K562 (cell line): ENCODE results near the gene FBXO28. TPM values are rescaled to one million over a fixed set of nuclear protein-coding genes. Genes with fewer than 3 reads are reported as not detected.

Experiments
- BACH1 ChIP-seq: fragments of 200-800 bp; sonication (Bioruptor generic); IDR thresholded peaks from 2 replicates; pipeline ENCODE4 v1.6.1; 2016; ENCODE audit warnings: missing genetic modification characterization, missing compliant biosample characterization
- CHCHD3 ChIP-seq: fragments of 250-450 bp; sonication (Bioruptor Pico); IDR thresholded peaks from 2 replicates; pipeline ENCODE4 v2.1.2; 2022; ENCODE audit warnings: mild to moderate bottlenecking
- CREBBP ChIP-seq: IDR thresholded peaks from one replicate; pipeline ENCODE4 v1.6.1; 2012; ENCODE audit warnings: low read depth, mild to moderate bottlenecking, control low read depth, inconsistent platforms, low read length
- CTBP1 ChIP-seq: fragments of 450-650 bp; IDR thresholded peaks from 2 replicates; pipeline ENCODE4 v1.6.1; 2016; ENCODE audit warnings: borderline replicate concordance
- FOXJ2 ChIP-seq: fragments of 200-800 bp; sonication (Bioruptor generic); IDR thresholded peaks from 2 replicates; pipeline ENCODE4 v1.6.1; 2016; ENCODE audit warnings: missing genetic modification characterization, missing compliant biosample characterization
- FOXK1 ChIP-seq: sonication (generic); formaldehyde crosslinking; IDR thresholded peaks from 2 replicates; pipeline ENCODE4 v1.8.0; 2022; ENCODE audit warnings: missing genetic modification reagents, mild to moderate bottlenecking, borderline replicate concordance
- KLF10 ChIP-seq: fragments of 250-450 bp; sonication (Bioruptor Pico); IDR thresholded peaks from 2 replicates; pipeline ENCODE4 v1.6.1; 2021; ENCODE audit warnings: matching md5 sums
- MAFG ChIP-seq: fragments of 450-650 bp; conservative IDR thresholded peaks from 2 replicates; pipeline ENCODE4 v1.6.1; 2016; ENCODE audit warnings: missing genetic modification characterization, missing compliant biosample characterization
- MCM2 ChIP-seq: fragments of 450-650 bp; IDR thresholded peaks from 2 replicates; pipeline ENCODE4 v1.6.1; 2017; ENCODE audit warnings: low read depth, mild to moderate bottlenecking
- MCM3 ChIP-seq: fragments of 450-650 bp; IDR thresholded peaks from 2 replicates; pipeline ENCODE4 v1.6.1; 2016
- POLR2G ChIP-seq: fragments of 200-400 bp; formaldehyde crosslinking; IDR thresholded peaks from 2 replicates; pipeline ENCODE4 v1.6.1; 2017; ENCODE audit warnings: low read depth, mild to moderate bottlenecking, antibody characterized with exemption, low read length, moderate library complexity
- ZBTB17 ChIP-seq: fragments of 450-650 bp; formaldehyde crosslinking; IDR thresholded peaks from 2 replicates; pipeline ENCODE4 v1.4.0; 2020; ENCODE audit warnings: mild to moderate bottlenecking
- ZEB2 ChIP-seq: fragments of 450-650 bp; IDR thresholded peaks from 2 replicates; pipeline ENCODE4 v1.6.1; 2016
- ZNF212 ChIP-seq: fragments of 450-650 bp; formaldehyde crosslinking; IDR thresholded peaks from 2 replicates; pipeline ENCODE4 v1.4.0; 2020; ENCODE audit warnings: mild to moderate bottlenecking
- ZNF232 ChIP-seq: sonication (generic); formaldehyde crosslinking; IDR thresholded peaks from 2 replicates; pipeline ENCODE4 v1.8.0; 2022; ENCODE audit warnings: mild to moderate bottlenecking, missing genetic modification reagents
- ZZZ3 ChIP-seq: fragments of 450-650 bp; IDR thresholded peaks from 2 replicates; pipeline ENCODE4 v1.6.1; 2016; ENCODE audit warnings: antibody characterized with exemption, mild to moderate bottlenecking, moderate library complexity
- polyA plus RNA-seq, 8 experiments: library from polyadenylated mRNA; depleted of rRNA in 4 of 8; stranded (reverse) in 5 of 8; unstranded in 3 of 8; fragments of >200 nt; fragmentation: Nextera tagmentation in 2 of 8; fragmentation: Illumina TruSeq in 1 of 8; extraction: Ambion mirVana in 2 of 8; extraction: Trizol in 1 of 8; gene quantifications; 2 replicates each; pipeline versions ENCODE4 v1.2.1 to v1.2.3, GENCODE V29; 2011 to 2014; ENCODE audit warnings: inconsistent platforms in 1 of 8, missing spikeins in 1 of 8
- total RNA-seq, 7 experiments: library from RNA; depleted of rRNA in 6 of 7; stranded (reverse); fragments of >200 nt in 6 of 7; fragmentation: Illumina TruSeq in 2 of 7; extraction: Trizol in 2 of 7; gene quantifications; 2 replicates each; pipeline versions ENCODE4 v1.2.1 to v1.2.3, GENCODE V29; 2011 to 2021; ENCODE audit warnings: low replicate concordance in 1 of 7
- TF ChIP-seq, protein P1 (sequence below): fragments of 450-650 bp; formaldehyde crosslinking; conservative IDR thresholded peaks from 2 replicates; pipeline ENCODE4 v1.4.0; 2022; ENCODE audit warnings: mild to moderate bottlenecking, missing genetic modification characterization
- TF ChIP-seq, protein P2 (sequence below): fragments of 250-450 bp; sonication (Bioruptor Pico); IDR thresholded peaks from 2 replicates; pipeline ENCODE4 v1.4.0; 2020; ENCODE audit warnings: mild to moderate bottlenecking, moderate library complexity
- TF ChIP-seq, protein P3 (sequence below), 2 experiments: IDR thresholded peaks; 2 replicates each; pipeline ENCODE4 v1.6.1; 2011; ENCODE audit warnings: borderline replicate concordance in 1 of 2, control low read depth in 1 of 2, low read depth in 1 of 2, low read length in 1 of 2, mild to moderate bottlenecking in 1 of 2, mixed read lengths in 1 of 2, moderate library complexity in 1 of 2; ENCODE audit not compliant: insufficient read depth in 1 of 2, insufficient read length in 1 of 2, poor library complexity in 1 of 2, severe bottlenecking in 1 of 2; ENCODE audit errors: extremely low read depth in 1 of 2
- TF ChIP-seq, protein P4 (sequence below): fragments of 200-800 bp; sonication (Bioruptor generic); IDR thresholded peaks from 2 replicates; pipeline ENCODE4 v1.6.1; 2017; ENCODE audit warnings: missing genetic modification characterization, missing compliant biosample characterization

The FBXO28 gene
- total and polyA plus RNA-seq, 9 of the 15 experiments (the other 6 are each of a cell fraction or from before 2014, with no cell fraction given), result 4.1 to 34.8 (median 25.3) TPM

DNA sequence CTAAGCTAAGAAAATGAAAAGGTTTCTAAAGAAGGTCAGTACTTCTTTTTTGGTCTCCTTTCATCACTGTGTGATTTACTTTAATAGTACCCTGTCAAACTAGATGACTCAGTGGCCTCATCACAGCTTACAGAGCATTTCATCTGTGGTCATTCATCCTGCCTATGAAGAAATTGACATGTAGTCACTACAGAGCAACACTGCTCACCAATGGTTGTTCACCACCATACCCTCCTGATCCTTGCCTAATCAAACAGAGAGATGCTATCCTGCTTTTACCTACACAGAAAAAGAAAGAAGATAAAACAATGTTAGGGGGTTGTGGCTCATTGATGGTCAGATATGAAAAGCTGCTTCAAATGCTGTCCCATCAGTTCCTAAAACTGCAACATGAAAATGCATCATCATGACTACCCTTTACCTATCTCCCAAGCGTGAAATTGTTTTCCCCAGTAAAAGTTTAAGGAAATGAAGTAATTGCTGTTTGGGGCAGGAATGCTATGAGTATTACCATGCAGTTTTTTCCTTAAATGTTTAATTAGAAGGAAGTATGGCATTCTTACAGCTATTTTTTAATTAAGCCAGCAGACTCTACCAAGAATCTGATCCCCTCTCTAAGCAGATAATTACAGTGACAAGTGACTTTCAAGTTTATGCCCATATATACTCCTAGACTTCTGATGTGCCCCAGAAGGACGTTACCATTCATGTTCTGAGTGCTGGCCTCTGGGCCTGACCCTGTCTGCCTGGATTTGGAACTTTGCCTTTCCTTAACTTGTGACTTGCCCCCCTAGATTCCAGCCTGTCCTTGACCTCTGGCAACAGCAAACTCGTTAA is 46.1 kb upstream of the FBXO28 start (continued):
- TF ChIP-seq, protein P1, sequence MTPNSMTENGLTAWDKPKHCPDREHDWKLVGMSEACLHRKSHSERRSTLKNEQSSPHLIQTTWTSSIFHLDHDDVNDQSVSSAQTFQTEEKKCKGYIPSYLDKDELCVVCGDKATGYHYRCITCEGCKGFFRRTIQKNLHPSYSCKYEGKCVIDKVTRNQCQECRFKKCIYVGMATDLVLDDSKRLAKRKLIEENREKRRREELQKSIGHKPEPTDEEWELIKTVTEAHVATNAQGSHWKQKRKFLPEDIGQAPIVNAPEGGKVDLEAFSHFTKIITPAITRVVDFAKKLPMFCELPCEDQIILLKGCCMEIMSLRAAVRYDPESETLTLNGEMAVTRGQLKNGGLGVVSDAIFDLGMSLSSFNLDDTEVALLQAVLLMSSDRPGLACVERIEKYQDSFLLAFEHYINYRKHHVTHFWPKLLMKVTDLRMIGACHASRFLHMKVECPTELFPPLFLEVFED (CRISPR knock-in tag), result no peak
- TF ChIP-seq KLF10 (CRISPR knock-in tag) (no peak), POLR2G (no peak), MAFG (peak; percentile 59), ZZZ3 (no peak), FOXJ2 (tag) (no peak), MCM3 (no peak), ZEB2 (0 out of 2 replicates have a peak, but pooled peaks have one; percentile 39), ZNF232 (CRISPR knock-in tag) (no peak), CHCHD3 (CRISPR knock-in tag) (no peak), CREBBP (no peak), FOXK1 (CRISPR knock-in tag) (no peak), CTBP1 (peak; percentile 64; the same call in 1 of the 2 replicates), ZNF212 (CRISPR knock-in tag) (no peak), MCM2 (no peak), BACH1 (tag) (peak; percentile 32; the same call in 1 of the 2 replicates), ZBTB17 (CRISPR knock-in tag) (0 out of 2 replicates have a peak, but pooled peaks have one; percentile 19)
- TF ChIP-seq, protein P2, sequence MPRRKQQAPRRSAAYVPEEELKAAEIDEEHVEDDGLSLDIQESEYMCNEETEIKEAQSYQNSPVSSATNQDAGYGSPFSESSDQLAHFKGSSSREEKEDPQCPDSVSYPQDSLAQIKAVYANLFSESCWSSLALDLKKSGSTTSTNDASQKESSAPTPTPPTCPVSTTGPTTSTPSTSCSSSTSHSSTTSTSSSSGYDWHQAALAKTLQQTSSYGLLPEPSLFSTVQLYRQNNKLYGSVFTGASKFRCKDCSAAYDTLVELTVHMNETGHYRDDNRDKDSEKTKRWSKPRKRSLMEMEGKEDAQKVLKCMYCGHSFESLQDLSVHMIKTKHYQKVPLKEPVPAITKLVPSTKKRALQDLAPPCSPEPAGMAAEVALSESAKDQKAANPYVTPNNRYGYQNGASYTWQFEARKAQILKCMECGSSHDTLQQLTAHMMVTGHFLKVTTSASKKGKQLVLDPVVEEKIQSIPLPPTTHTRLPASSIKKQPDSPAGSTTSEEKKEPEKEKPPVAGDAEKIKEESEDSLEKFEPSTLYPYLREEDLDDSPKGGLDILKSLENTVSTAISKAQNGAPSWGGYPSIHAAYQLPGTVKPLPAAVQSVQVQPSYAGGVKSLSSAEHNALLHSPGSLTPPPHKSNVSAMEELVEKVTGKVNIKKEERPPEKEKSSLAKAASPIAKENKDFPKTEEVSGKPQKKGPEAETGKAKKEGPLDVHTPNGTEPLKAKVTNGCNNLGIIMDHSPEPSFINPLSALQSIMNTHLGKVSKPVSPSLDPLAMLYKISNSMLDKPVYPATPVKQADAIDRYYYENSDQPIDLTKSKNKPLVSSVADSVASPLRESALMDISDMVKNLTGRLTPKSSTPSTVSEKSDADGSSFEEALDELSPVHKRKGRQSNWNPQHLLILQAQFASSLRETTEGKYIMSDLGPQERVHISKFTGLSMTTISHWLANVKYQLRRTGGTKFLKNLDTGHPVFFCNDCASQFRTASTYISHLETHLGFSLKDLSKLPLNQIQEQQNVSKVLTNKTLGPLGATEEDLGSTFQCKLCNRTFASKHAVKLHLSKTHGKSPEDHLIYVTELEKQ (CRISPR knock-in tag), result no peak
- TF ChIP-seq, protein P3, sequence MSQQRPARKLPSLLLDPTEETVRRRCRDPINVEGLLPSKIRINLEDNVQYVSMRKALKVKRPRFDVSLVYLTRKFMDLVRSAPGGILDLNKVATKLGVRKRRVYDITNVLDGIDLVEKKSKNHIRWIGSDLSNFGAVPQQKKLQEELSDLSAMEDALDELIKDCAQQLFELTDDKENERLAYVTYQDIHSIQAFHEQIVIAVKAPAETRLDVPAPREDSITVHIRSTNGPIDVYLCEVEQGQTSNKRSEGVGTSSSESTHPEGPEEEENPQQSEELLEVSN (IDR thresholded peaks at IDR 0.05; ENCODE audit: borderline replicate concordance in 1 of 2, extremely low read depth in 1 of 2, insufficient read depth in 1 of 2, insufficient read length in 1 of 2, low read depth in 1 of 2, low read length in 1 of 2, poor library complexity in 1 of 2, severe bottlenecking in 1 of 2), result no peak
- TF ChIP-seq, protein P4, sequence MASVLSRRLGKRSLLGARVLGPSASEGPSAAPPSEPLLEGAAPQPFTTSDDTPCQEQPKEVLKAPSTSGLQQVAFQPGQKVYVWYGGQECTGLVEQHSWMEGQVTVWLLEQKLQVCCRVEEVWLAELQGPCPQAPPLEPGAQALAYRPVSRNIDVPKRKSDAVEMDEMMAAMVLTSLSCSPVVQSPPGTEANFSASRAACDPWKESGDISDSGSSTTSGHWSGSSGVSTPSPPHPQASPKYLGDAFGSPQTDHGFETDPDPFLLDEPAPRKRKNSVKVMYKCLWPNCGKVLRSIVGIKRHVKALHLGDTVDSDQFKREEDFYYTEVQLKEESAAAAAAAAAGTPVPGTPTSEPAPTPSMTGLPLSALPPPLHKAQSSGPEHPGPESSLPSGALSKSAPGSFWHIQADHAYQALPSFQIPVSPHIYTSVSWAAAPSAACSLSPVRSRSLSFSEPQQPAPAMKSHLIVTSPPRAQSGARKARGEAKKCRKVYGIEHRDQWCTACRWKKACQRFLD (CRISPR knock-in tag), result peak; percentile 62; the same call in 1 of the 2 replicates
